CD4-positive, alpha-beta T cell (primary cell): ENCODE results near the gene LIPI. TPM values are rescaled to one million over a fixed set of nuclear protein-coding genes. Genes with fewer than 3 reads are reported as not detected.

ENCODE experiments used
- ATAC-seq: fragments of 200-7000 bp; cut with Tn5 transposase; one replicate; pipeline ENCODE4 v1.10.0; 2022; ENCODE audit warnings: mild to moderate bottlenecking; ENCODE audit not compliant: poor library complexity
- CTCF ChIA-PET: fragments of 350-600 bp; sonication (Branson Sonifier 250); formaldehyde crosslinking; loops from one replicate; lab custom pipeline; 2021; ENCODE audit warnings: antibody characterized with exemption, inconsistent platforms; lab: Charles Lee
- POLR2A ChIA-PET: fragments of 350-600 bp; sonication (Branson Sonifier 250); formaldehyde crosslinking; loops from one replicate; lab custom pipeline; 2021; ENCODE audit warnings: antibody characterized with exemption, inconsistent platforms; lab: Charles Lee
- DNase-seq, 14 experiments: peaks; one replicate each; pipeline ENCODE4 v3.0.0-alpha.2; 2013 to 2020; ENCODE audit warnings: mixed read lengths in 2 of 14
- H3K27ac ChIP-seq, 2 donors: one replicate each; pipeline versions ENCODE4 v1.5.1 to v1.7.0; 2013; ENCODE audit warnings: low read length in 2 of 2, low read depth in 1 of 2, mild to moderate bottlenecking in 1 of 2
- H3K27me3 ChIP-seq, 2 experiments: 1 replicate in 1 of 2; 2 replicates in 1 of 2; pipeline versions ENCODE4 v1.6.1 to v1.7.0; 2013; ENCODE audit warnings: low read length in 2 of 2, control low read depth in 1 of 2, mild to moderate bottlenecking in 1 of 2, moderate library complexity in 1 of 2; ENCODE audit not compliant: insufficient read depth in 2 of 2, control insufficient read depth in 1 of 2
- H3K36me3 ChIP-seq: one replicate; pipeline ENCODE4 v1.6.1; 2013; ENCODE audit warnings: low read length, control low read depth; ENCODE audit not compliant: insufficient read depth
- H3K4me1 ChIP-seq: one replicate; pipeline ENCODE4 v1.6.1; 2013; ENCODE audit warnings: low read length, control low read depth; ENCODE audit not compliant: insufficient read depth
- H3K4me3 ChIP-seq: one replicate; pipeline ENCODE4 v1.5.1; 2013; ENCODE audit warnings: mild to moderate bottlenecking, low read length, moderate library complexity
- H3K9me3 ChIP-seq, 2 experiments: 1 replicate in 1 of 2; 2 replicates in 1 of 2; pipeline versions ENCODE4 v1.6.1 to v1.7.0; 2013; ENCODE audit warnings: low read length in 2 of 2, mild to moderate bottlenecking in 2 of 2, control low read depth in 1 of 2, moderate library complexity in 1 of 2; ENCODE audit not compliant: control insufficient read depth in 1 of 2, insufficient read depth in 1 of 2
- H3K27ac Mint-ChIP-seq: one replicate; pipeline ENCODE4 v1.8.0; 2020; ENCODE audit warnings: mixed read lengths
- H3K27me3 Mint-ChIP-seq: one replicate; pipeline ENCODE4 v1.8.0; 2021; ENCODE audit warnings: mixed read lengths
- H3K36me3 Mint-ChIP-seq: one replicate; pipeline ENCODE4 v1.8.0; 2021; ENCODE audit warnings: low read depth, mixed read lengths
- H3K4me1 Mint-ChIP-seq: one replicate; pipeline ENCODE4 v1.8.0; 2021; ENCODE audit warnings: low read depth, mixed read lengths
- H3K4me3 Mint-ChIP-seq: one replicate; pipeline ENCODE4 v1.8.0; 2020; ENCODE audit warnings: mild to moderate bottlenecking, mixed read lengths
- H3K9me3 Mint-ChIP-seq: one replicate; pipeline ENCODE4 v1.8.0; 2020; ENCODE audit warnings: mixed read lengths
- intact Hi-C, 2 experiments: fragments of 100-400 bp; cut with DNase I in 1 of 2; cut with micrococcal nuclease in 1 of 2; formaldehyde crosslinking; loops; one replicate each; pipeline versions ENCODE4 v1.15.1 to v1.9.0; 2023 to 2025; cut with DNase I, micrococcal nuclease
- total RNA-seq, 174 experiments: library from RNA in 2 of 174; stranded (reverse) in 2 of 174; gene quantifications; one replicate each; pipeline ENCODE4 v1.2.3 and lab custom pipeline; 2021 to 2026
- TF ChIP-seq, protein P1 (sequence below): fragments of 200-600 bp; IDR thresholded peaks from one replicate; pipeline ENCODE4 v1.8.0; 2022; ENCODE audit warnings: antibody characterized with exemption, mild to moderate bottlenecking

LIPI gene
- total RNA-seq, 2 experiments from 2014 or later: not detected

DNA sequence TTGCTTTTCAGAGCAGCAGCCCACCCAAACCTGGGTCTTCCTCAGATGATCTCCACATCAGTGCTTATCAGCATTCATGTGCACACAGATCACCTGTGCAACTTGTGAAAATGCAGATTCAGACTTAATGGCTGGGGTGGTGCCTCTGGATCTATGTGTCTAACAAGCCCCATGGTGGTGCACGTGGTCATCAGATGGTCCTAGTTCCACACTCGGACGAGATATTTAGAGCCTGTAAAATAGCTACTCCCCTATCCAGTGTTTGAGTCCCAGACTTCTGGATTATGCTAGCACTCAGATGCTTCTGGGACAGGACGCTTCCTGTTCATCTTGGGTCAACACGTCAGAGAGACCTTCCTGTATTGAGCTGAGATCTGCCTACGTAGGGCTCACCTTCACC, 114.2 kb downstream of the LIPI start:
- Mint-ChIP-seq H3K9me3 (peaks cover 5% of the 10 kb centered on the region), H3K4me3 (no peak overlapping the region), H3K27me3 (no peaks in the 10 kb centered on the region), H3K36me3 (no peaks in the 10 kb centered on the region), H3K4me1 (no peaks in the 10 kb centered on the region), H3K27ac (no peak overlapping the region)
- Histone ChIP-seq H3K4me1 (no peaks in the 10 kb centered on the region), H3K36me3 (no peaks in the 10 kb centered on the region), H3K27me3 (no peaks in the 10 kb centered on the region), H3K27ac (no peak overlapping the region), H3K4me3 (no peak overlapping the region), H3K9me3 (peaks cover 0 to 6% of the 10 kb centered on the region in 2 experiments)
- ChIA-PET CTCF (no interaction called here), POLR2A (no interaction called here)
- ATAC-seq: no peak
- no peak for DNase-seq
- intact Hi-C loops: no loop called here
- TF ChIP-seq, protein P1, sequence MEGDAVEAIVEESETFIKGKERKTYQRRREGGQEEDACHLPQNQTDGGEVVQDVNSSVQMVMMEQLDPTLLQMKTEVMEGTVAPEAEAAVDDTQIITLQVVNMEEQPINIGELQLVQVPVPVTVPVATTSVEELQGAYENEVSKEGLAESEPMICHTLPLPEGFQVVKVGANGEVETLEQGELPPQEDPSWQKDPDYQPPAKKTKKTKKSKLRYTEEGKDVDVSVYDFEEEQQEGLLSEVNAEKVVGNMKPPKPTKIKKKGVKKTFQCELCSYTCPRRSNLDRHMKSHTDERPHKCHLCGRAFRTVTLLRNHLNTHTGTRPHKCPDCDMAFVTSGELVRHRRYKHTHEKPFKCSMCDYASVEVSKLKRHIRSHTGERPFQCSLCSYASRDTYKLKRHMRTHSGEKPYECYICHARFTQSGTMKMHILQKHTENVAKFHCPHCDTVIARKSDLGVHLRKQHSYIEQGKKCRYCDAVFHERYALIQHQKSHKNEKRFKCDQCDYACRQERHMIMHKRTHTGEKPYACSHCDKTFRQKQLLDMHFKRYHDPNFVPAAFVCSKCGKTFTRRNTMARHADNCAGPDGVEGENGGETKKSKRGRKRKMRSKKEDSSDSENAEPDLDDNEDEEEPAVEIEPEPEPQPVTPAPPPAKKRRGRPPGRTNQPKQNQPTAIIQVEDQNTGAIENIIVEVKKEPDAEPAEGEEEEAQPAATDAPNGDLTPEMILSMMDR: no peak

DNA sequence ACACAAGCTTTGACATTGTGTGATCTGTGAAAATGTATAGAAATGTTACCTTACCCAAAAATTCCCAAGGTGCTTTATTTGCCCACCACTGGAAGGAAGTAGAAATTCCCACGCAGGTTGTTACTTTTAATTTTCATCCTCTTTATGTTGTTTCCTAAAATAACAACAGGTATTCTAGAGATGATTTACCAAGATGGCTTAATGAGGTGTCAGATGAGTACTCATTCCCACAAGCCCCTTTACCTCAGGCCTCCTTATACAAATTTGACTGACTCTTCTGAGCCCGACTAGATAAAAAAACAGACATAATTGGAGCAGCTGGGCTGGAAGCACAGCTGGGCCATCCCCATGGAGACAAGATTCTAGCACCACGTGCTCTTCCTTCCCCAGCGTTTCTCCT, 114.6 kb downstream of the LIPI start:
- DNase-seq: no peak
- Mint-ChIP-seq H3K4me1 (no peaks in the 10 kb centered on the region), H3K36me3 (no peaks in the 10 kb centered on the region), H3K9me3 (peaks cover 5% of the 10 kb centered on the region), H3K27ac (no peak overlapping the region), H3K27me3 (no peaks in the 10 kb centered on the region), H3K4me3 (no peak overlapping the region)
- Histone ChIP-seq H3K36me3 (no peaks in the 10 kb centered on the region), H3K27ac (no peak overlapping the region), H3K4me3 (no peak overlapping the region), H3K27me3 (no peaks in the 10 kb centered on the region), H3K4me1 (no peaks in the 10 kb centered on the region), H3K9me3 (peaks cover 0 to 6% of the 10 kb centered on the region in 2 experiments)
- TF ChIP-seq, protein P1: no peak
- CTCF ChIA-PET: no interaction called here
- POLR2A ChIA-PET: no interaction called here
- intact Hi-C loops: no loop called here
- ATAC-seq: no peak

DNA sequence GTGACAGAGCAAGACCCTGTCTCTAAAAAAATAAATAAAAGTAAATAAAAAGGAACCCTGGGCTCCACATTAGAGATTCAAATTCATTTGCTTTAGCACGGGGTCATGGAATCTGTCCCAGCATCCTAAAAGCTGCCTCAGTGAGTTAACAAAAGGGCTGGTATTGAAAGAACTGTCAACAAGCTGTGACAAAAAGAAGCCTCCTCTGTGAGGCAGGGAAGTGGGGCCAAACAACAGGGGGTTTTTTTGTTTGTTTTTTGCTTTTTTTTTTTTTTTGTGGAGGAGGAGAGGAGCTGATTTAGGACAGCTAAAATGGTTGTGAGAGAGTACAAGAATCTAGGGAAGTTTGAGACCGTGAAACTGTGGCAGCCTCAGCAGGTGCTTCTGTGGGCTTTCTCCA, 115.7 kb downstream of the LIPI start:
- DNase-seq: no peak
- Histone ChIP-seq H3K9me3 (peaks cover 0 to 6% of the 10 kb centered on the region in 2 experiments), H3K36me3 (no peaks in the 10 kb centered on the region), H3K4me1 (no peaks in the 10 kb centered on the region), H3K27ac (no peak overlapping the region), H3K27me3 (no peaks in the 10 kb centered on the region), H3K4me3 (no peak overlapping the region)
- ChIA-PET POLR2A (no interaction called here), CTCF (no interaction called here)
- ATAC-seq: no peak
- TF ChIP-seq, protein P1: no peak
- Mint-ChIP-seq H3K4me3 (no peak overlapping the region), H3K27me3 (no peaks in the 10 kb centered on the region), H3K9me3 (peaks cover 5% of the 10 kb centered on the region), H3K36me3 (peaks cover 6% of the 10 kb centered on the region), H3K4me1 (no peaks in the 10 kb centered on the region), H3K27ac (no peak overlapping the region)
- intact Hi-C loops: no loop called here
